Effector memory CD8-positive, alpha-beta T cell (primary cell): ENCODE data around the gene DLG2.
"Not testable (repeated sequence)": the region's sequence is repeated elsewhere in the genome, so short reads cannot be mapped to it uniquely, and the experiment has no call there.

Experiments used
- ATAC-seq: fragments of 150-1000 bp; cut with Tn5 transposase; replicated peaks from 2 replicates; pipeline ENCODE4 v1.10.0; 2021; ENCODE audit warnings: mild to moderate bottlenecking, moderate library complexity
- DNase-seq, 3 experiments: peaks; one replicate each; pipeline ENCODE4 v3.0.0; 2021
- H3K27ac Mint-ChIP-seq, 2 donors: one replicate each; pipeline ENCODE4 v1.8.0; 2022; ENCODE audit warnings: mild to moderate bottlenecking in 2 of 2, mixed read lengths in 2 of 2, moderate library complexity in 2 of 2
- H3K27me3 Mint-ChIP-seq, 2 donors: one replicate each; pipeline ENCODE4 v1.8.0; 2022; ENCODE audit warnings: mixed read lengths in 2 of 2
- H3K36me3 Mint-ChIP-seq: one replicate; pipeline ENCODE4 v1.8.0; 2022; ENCODE audit warnings: mild to moderate bottlenecking, moderate library complexity, mixed read lengths; ENCODE audit not compliant: insufficient read depth
- H3K4me1 Mint-ChIP-seq, 2 donors: one replicate each; pipeline ENCODE4 v1.8.0; 2022; ENCODE audit warnings: low read depth in 2 of 2, mixed read lengths in 2 of 2
- H3K4me3 Mint-ChIP-seq, 2 donors: one replicate each; pipeline ENCODE4 v1.8.0; 2022; ENCODE audit warnings: mild to moderate bottlenecking in 2 of 2, mixed read lengths in 2 of 2, moderate library complexity in 2 of 2
- H3K9me3 Mint-ChIP-seq, 2 donors: one replicate each; pipeline ENCODE4 v1.8.0; 2022; ENCODE audit warnings: mixed read lengths in 2 of 2

DLG2 gene

GRCh38 chr11:85438328-85438727 lies 188.8 kb downstream of the DLG2 start:
- H3K27me3 Mint-ChIP-seq: no peaks in the 10 kb centered on the region
- no peaks in the 10 kb centered on the region for H3K36me3 Mint-ChIP-seq
- no peak overlapping the region for H3K4me3 Mint-ChIP-seq
- no peaks in the 10 kb centered on the region for H3K4me1 Mint-ChIP-seq
- no peak for DNase-seq
- H3K9me3 Mint-ChIP-seq: peaks cover 17 to 37% of the 10 kb centered on the region in 2 donors
- no peak overlapping the region for H3K27ac Mint-ChIP-seq
- no peak for ATAC-seq

DNA sequence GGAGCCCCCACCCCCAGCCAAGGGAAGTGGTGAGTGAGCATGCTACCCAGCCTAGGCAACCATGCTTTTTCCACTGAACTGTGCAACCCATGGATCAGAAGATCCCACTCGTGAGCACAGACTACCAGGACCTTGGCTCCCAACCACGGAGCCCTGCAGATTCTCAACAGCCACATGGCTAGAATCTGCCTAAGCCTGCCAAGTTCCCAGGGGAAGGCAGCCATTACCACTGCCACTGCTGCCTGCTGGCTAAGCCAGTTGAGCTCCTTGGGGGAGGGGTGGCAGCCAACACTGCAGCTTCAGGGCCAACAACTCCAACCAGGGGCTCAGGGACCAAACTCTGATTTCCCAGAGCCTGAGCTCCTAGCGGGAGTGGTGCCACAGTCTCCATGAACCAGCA lies 195.8 kb downstream of the DLG2 start:
- Mint-ChIP-seq H3K9me3 (peaks cover 24 to 54% of the 10 kb centered on the region in 2 donors), H3K27ac (no peak overlapping the region), H3K4me3 (no peak overlapping the region), H3K36me3 (no peaks in the 10 kb centered on the region), H3K27me3 (no peaks in the 10 kb centered on the region), H3K4me1 (no peaks in the 10 kb centered on the region)
- ATAC-seq (no peak), DNase-seq (no peak)

- Mint-ChIP-seq H3K4me1 (no peaks in the 10 kb centered on the region), H3K27me3 (no peaks in the 10 kb centered on the region), H3K36me3 (no peaks in the 10 kb centered on the region), H3K4me3 (no peak overlapping the region), H3K27ac (no peak overlapping the region), H3K9me3 (peaks cover 21 to 44% of the 10 kb centered on the region in 2 donors)
- ATAC-seq: no peak
- no peak for DNase-seq
These were observed 203.3 kb downstream of the DLG2 start for GRCh38 chr11:85423794-85424193.

GRCh38 chr11:85423316-85423715 lies 203.8 kb downstream of the DLG2 start:
- Mint-ChIP-seq H3K4me3 (no peak overlapping the region), H3K9me3 (peaks cover 22 to 40% of the 10 kb centered on the region in 2 donors), H3K27ac (no peak overlapping the region), H3K27me3 (no peaks in the 10 kb centered on the region), H3K4me1 (no peaks in the 10 kb centered on the region), H3K36me3 (no peaks in the 10 kb centered on the region)
- ATAC-seq (no peak), DNase-seq (no peak)

- ATAC-seq: no peak
- Mint-ChIP-seq H3K27ac (no peak overlapping the region), H3K27me3 (no peaks in the 10 kb centered on the region), H3K36me3 (no peaks in the 10 kb centered on the region), H3K4me1 (no peaks in the 10 kb centered on the region), H3K9me3 (peaks cover 26 to 27% of the 10 kb centered on the region in 2 donors), H3K4me3 (no peak overlapping the region)
- no peak for DNase-seq
These were observed 213.0 kb downstream of the DLG2 start for GRCh38 chr11:85414175-85414574.

- H3K36me3 Mint-ChIP-seq: no peaks in the 10 kb centered on the region
- H3K4me1 Mint-ChIP-seq: no peaks in the 10 kb centered on the region
- no peaks in the 10 kb centered on the region for H3K27me3 Mint-ChIP-seq
- H3K27ac Mint-ChIP-seq: no peak overlapping the region
- peaks cover 11 to 20% of the 10 kb centered on the region in 2 donors for H3K9me3 Mint-ChIP-seq
- DNase-seq (no peak), ATAC-seq (no peak)
- no peak overlapping the region for H3K4me3 Mint-ChIP-seq
These were observed 219.5 kb downstream of the DLG2 start for GRCh38 chr11:85407648-85408047.

DNA sequence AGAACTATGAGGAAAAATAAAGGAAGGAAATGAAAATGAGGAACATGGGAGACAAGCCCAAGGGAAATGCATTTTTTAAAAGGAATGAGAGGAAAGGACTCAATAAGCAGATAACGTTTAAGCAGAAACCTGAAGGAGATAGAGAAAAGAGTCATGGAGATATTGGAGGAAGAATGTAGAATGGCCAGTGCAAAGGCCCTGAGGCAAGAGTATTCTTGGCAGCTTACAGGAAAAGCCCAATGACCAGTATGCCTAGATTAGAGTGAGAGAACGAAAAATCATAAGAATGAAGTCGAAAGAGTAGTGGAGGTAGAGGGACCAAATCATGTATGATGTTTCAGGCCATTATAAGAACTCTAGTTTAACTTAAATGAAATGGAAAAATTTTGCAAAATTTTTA lies 220.3 kb downstream of the DLG2 start:
- ATAC-seq: no peak
- Mint-ChIP-seq H3K36me3 (no peaks in the 10 kb centered on the region), H3K27me3 (no peaks in the 10 kb centered on the region), H3K9me3 (peaks cover 11 to 20% of the 10 kb centered on the region in 2 donors), H3K4me1 (no peaks in the 10 kb centered on the region), H3K27ac (no peak overlapping the region), H3K4me3 (no peak overlapping the region)
- no peak for DNase-seq

DNA sequence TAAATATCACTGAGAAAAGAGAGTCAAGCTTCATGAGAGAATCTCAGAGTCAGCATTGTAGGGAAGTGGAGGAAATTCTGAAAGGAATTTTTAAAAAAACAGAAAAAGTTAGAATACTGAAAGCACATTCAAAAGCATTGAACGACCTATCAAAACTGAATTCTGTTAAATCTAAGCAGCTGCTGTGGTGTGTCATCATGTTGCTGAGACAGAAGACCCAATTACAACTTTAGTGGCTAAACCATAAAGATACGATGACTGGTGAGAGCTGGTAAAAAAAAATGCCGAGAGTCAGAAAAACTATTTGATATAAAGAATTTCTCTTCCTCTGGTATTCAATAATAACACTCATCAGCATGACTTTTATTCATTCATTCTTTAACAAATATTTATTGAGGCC lies 220.8 kb downstream of the DLG2 start:
- Mint-ChIP-seq H3K4me1 (no peaks in the 10 kb centered on the region), H3K27ac (no peak overlapping the region), H3K9me3 (peaks cover 11 to 20% of the 10 kb centered on the region in 2 donors), H3K27me3 (no peaks in the 10 kb centered on the region), H3K36me3 (no peaks in the 10 kb centered on the region), H3K4me3 (no peak overlapping the region)
- ATAC-seq (no peak), DNase-seq (no peak)

- not testable (repeated sequence) for H3K27ac Mint-ChIP-seq, ATAC-seq, H3K4me1 Mint-ChIP-seq, H3K4me3 Mint-ChIP-seq, DNase-seq, H3K36me3 Mint-ChIP-seq, H3K27me3 Mint-ChIP-seq
- H3K9me3 Mint-ChIP-seq: peaks cover 20 to 36% of the 10 kb centered on the region in 2 donors
These were observed 231.6 kb downstream of the DLG2 start for GRCh38 chr11:85395515-85396055.

GRCh38 chr11:85394283-85394682 lies 232.9 kb downstream of the DLG2 start:
- Mint-ChIP-seq H3K9me3 (peaks cover 19 to 40% of the 10 kb centered on the region in 2 donors), H3K36me3 (no peaks in the 10 kb centered on the region), H3K4me1 (no peaks in the 10 kb centered on the region), H3K4me3 (no peak overlapping the region), H3K27me3 (no peaks in the 10 kb centered on the region), H3K27ac (no peak overlapping the region)
- DNase-seq (no peak), ATAC-seq (no peak)

DNA sequence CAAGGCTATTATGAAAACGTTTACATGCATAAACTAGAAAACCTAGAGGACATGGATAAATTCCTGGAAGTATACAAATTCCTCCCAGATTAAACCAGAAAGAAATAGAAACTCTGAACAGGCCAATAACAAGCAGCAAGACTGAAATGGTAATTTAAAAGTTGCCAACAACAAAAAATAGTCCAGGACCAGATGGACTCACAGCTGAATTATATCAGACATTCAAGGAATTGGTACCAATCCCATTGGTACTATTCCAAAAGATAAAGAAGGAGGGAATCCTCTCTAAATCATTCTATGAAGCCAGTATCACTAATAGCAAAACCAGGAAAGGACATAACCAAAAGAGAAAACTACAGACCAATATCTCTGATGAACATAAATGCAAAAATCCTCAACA lies 236.0 kb downstream of the DLG2 start:
- Mint-ChIP-seq H3K36me3 (no peaks in the 10 kb centered on the region), H3K27me3 (no peaks in the 10 kb centered on the region), H3K4me1 (no peaks in the 10 kb centered on the region), H3K9me3 (peaks cover 19 to 25% of the 10 kb centered on the region in 2 donors), H3K27ac (no peak overlapping the region), H3K4me3 (no peak overlapping the region)
- DNase-seq: no peak
- ATAC-seq: no peak

DNA sequence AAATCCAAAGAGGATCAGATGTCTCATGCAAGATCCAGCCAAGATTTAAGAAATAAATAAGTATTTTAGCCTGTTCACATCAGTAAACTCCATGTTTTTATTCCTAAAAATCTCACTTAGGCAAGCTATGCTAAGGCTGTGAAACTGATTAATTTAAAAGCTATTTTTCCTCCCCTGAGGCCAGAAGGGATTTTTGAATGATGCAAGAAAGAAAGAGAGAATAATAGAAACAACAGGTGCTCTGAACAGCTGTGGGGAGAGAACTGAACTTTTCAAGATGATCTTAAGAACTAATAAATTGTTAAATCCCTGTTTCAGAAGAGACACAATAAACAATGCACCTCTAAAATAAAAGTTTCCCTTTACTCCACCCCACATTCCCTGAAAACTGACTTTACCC lies 241.6 kb downstream of the DLG2 start:
- no peak for ATAC-seq
- peaks cover 3 to 22% of the 10 kb centered on the region in 2 donors for H3K9me3 Mint-ChIP-seq

GRCh38 chr11:85385111-85385510 lies 242.0 kb downstream of the DLG2 start:
- ATAC-seq (no peak), DNase-seq (no peak)
- no peaks in the 10 kb centered on the region for H3K36me3 Mint-ChIP-seq
- H3K27ac Mint-ChIP-seq: no peak overlapping the region
- H3K9me3 Mint-ChIP-seq: peaks cover 3 to 20% of the 10 kb centered on the region in 2 donors
- H3K27me3 Mint-ChIP-seq: no peaks in the 10 kb centered on the region
- no peak overlapping the region for H3K4me3 Mint-ChIP-seq
- no peaks in the 10 kb centered on the region for H3K4me1 Mint-ChIP-seq

More for the DNA sequence above, 241.6 kb downstream of the DLG2 start:
- no peaks in the 10 kb centered on the region for H3K4me1 Mint-ChIP-seq
- H3K36me3 Mint-ChIP-seq: no peaks in the 10 kb centered on the region
- no peak overlapping the region for H3K4me3 Mint-ChIP-seq
- DNase-seq: no peak
- no peak overlapping the region for H3K27ac Mint-ChIP-seq
- no peaks in the 10 kb centered on the region for H3K27me3 Mint-ChIP-seq

GRCh38 chr11:85379066-85379465 lies 248.1 kb downstream of the DLG2 start:
- DNase-seq (no peak), ATAC-seq (no peak)
- no peaks in the 10 kb centered on the region for H3K36me3 Mint-ChIP-seq
- H3K4me1 Mint-ChIP-seq: no peaks in the 10 kb centered on the region
- H3K27me3 Mint-ChIP-seq: no peaks in the 10 kb centered on the region
- H3K9me3 Mint-ChIP-seq: peaks cover 4 to 16% of the 10 kb centered on the region in 2 donors
- no peak overlapping the region for H3K4me3 Mint-ChIP-seq
- no peak overlapping the region for H3K27ac Mint-ChIP-seq

GRCh38 chr11:85377901-85378300 lies 249.2 kb downstream of the DLG2 start:
- Mint-ChIP-seq H3K4me3 (no peak overlapping the region), H3K36me3 (no peaks in the 10 kb centered on the region), H3K27me3 (no peaks in the 10 kb centered on the region), H3K4me1 (no peaks in the 10 kb centered on the region), H3K9me3 (peaks cover 6 to 9% of the 10 kb centered on the region in 2 donors), H3K27ac (no peak overlapping the region)
- DNase-seq (no peak), ATAC-seq (no peak)
